ENCODE measurements around the gene SLC15A1.

The SLC15A1 gene

GRCh38 chr13:98706446-98707110, 45.9 kb downstream of the SLC15A1 start:
- no peak for DNase-seq (ENCODE audit: extremely low read depth, low read depth)
- TF ChIP-seq CTCF (IDR thresholded peaks at IDR 0.05; ENCODE audit: low read depth, low read length), result no peak

- TF ChIP-seq CTCF (IDR thresholded peaks at IDR 0.05; ENCODE audit: low read depth, low read length), result no peak
- no peak for DNase-seq (ENCODE audit: extremely low read depth, low read depth)
Observed at GRCh38 chr13:98697791-98698190, 54.7 kb downstream of the SLC15A1 start.

GRCh38 chr13:98693756-98694155, 58.7 kb downstream of the SLC15A1 start:
- no peak for DNase-seq (ENCODE audit: extremely low read depth, low read depth)
- no peak for TF ChIP-seq CTCF (IDR thresholded peaks at IDR 0.05; ENCODE audit: low read depth, low read length)

- no peak for TF ChIP-seq CTCF (IDR thresholded peaks at IDR 0.05; ENCODE audit: low read depth, low read length)
- DNase-seq (ENCODE audit: extremely low read depth, low read depth), result no peak
Observed at GRCh38 chr13:98691360-98691759, 61.1 kb downstream of the SLC15A1 start.

- TF ChIP-seq CTCF (IDR thresholded peaks at IDR 0.05; ENCODE audit: low read depth, low read length), result no peak
- no peak for DNase-seq (ENCODE audit: extremely low read depth, low read depth)
Observed at GRCh38 chr13:98690348-98691022, 62.0 kb downstream of the SLC15A1 start.

GRCh38 chr13:98689347-98689968, 63.0 kb downstream of the SLC15A1 start:
- no peak for DNase-seq (ENCODE audit: extremely low read depth, low read depth)
- TF ChIP-seq CTCF (IDR thresholded peaks at IDR 0.05; ENCODE audit: low read depth, low read length), result no peak

- TF ChIP-seq CTCF (IDR thresholded peaks at IDR 0.05; ENCODE audit: low read depth, low read length), result no peak
- DNase-seq (ENCODE audit: extremely low read depth, low read depth), result no peak
Observed at GRCh38 chr13:98688373-98688772, 64.1 kb downstream of the SLC15A1 start.

Data from AG09319 (cell line).